GM12878 (cell line): ENCODE measurements around the gene SRP68.

Experiments
- CTCF ChIP-seq, 3 experiments: IDR thresholded peaks in 2 of 3; conservative IDR thresholded peaks in 1 of 3; 2 replicates each; pipeline ENCODE4 v1.5.1; 2011; ENCODE audit warnings: low read depth in 3 of 3, low read length in 3 of 3, mild to moderate bottlenecking in 3 of 3, control low read depth in 2 of 3, moderate library complexity in 2 of 3, inconsistent platforms in 1 of 3, mixed read lengths in 1 of 3; ENCODE audit not compliant: control insufficient read depth in 2 of 3, insufficient read depth in 1 of 3; ENCODE audit errors: extremely low read depth in 1 of 3
- TF ChIP-seq, protein P1 (sequence below): fragments of 450-650 bp; formaldehyde crosslinking; IDR thresholded peaks from 2 replicates; pipeline ENCODE4 v1.5.0; 2022; ENCODE audit warnings: mild to moderate bottlenecking, missing genetic modification characterization

GRCh38 chr17:76022973-76023899 lies 49.1 kb downstream of the SRP68 start:
- TF ChIP-seq CTCF (IDR thresholded peaks at IDR 0.05 in 2 of 3, conservative IDR thresholded peaks at IDR 0.05 in 1 of 3; ENCODE audit: control insufficient read depth in 2 of 3, extremely low read depth in 1 of 3, insufficient read depth in 1 of 3, low read depth in 3 of 3, low read length in 3 of 3), result no peak
- TF ChIP-seq, protein P1, sequence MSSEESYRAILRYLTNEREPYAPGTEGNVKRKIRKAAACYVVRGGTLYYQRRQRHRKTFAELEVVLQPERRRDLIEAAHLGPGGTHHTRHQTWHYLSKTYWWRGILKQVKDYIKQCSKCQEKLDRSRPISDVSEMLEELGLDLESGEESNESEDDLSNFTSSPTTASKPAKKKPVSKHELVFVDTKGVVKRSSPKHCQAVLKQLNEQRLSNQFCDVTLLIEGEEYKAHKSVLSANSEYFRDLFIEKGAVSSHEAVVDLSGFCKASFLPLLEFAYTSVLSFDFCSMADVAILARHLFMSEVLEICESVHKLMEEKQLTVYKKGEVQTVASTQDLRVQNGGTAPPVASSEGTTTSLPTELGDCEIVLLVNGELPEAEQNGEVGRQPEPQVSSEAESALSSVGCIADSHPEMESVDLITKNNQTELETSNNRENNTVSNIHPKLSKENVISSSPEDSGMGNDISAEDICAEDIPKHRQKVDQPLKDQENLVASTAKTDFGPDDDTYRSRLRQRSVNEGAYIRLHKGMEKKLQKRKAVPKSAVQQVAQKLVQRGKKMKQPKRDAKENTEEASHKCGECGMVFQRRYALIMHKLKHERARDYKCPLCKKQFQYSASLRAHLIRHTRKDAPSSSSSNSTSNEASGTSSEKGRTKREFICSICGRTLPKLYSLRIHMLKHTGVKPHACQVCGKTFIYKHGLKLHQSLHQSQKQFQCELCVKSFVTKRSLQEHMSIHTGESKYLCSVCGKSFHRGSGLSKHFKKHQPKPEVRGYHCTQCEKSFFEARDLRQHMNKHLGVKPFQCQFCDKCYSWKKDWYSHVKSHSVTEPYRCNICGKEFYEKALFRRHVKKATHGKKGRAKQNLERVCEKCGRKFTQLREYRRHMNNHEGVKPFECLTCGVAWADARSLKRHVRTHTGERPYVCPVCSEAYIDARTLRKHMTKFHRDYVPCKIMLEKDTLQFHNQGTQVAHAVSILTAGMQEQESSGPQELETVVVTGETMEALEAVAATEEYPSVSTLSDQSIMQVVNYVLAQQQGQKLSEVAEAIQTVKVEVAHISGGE (CRISPR knock-in tag), result no peak
